HepG2 (cell line): ENCODE data around the gene SCN7A. TPM values are rescaled to one million over a fixed set of nuclear protein-coding genes. Genes with fewer than 3 reads are reported as not detected.

Source experiments
- ATAC-seq: fragments of 200-7000 bp; cut with Tn5 transposase; 3 replicates; pipeline ENCODE4 v1.9.1; 2020; ENCODE audit warnings: mild to moderate bottlenecking, moderate library complexity
- BruUV-seq: library from RNA; stranded (reverse); fragments of 400-500 nt; replicated peaks from 2 replicates; lab custom pipeline; 2021; lab: Mats Ljungman, UMichigan
- CTCF ChIA-PET: fragments of 300-600 bp; formaldehyde crosslinking; extraction: SDS; loops from one replicate; lab custom pipeline; 2021; ENCODE audit warnings: low total read pairs, inconsistent platforms, low intra/inter-chr PET ratio; lab: Yijun Ruan, JAX
- POLR2A ChIA-PET: fragments of 350-600 bp; sonication (Branson Sonifier 250); formaldehyde crosslinking; loops from one replicate; lab custom pipeline; 2020; ENCODE audit warnings: antibody characterized with exemption, inconsistent platforms; lab: Yijun Ruan, JAX
- DNase-seq: peaks from one replicate; pipeline ENCODE4 v3.0.0-alpha.2; 2015; ENCODE audit warnings: low spot score
- FAIRE-seq: peaks from 3 replicates; lab custom pipeline; 2011; peaks lifted over from hg19 to GRCh38; lab: Jason Lieb, UNC
- H2AFZ ChIP-seq: one replicate; pipeline ENCODE4 v1.6.1; 2011; ENCODE audit warnings: low read length, inconsistent platforms
- H3K27ac ChIP-seq: fragments of 300-600 bp; 3 replicates; pipeline ENCODE4 v1.8.0; 2011; ENCODE audit warnings: mixed run types, mild to moderate bottlenecking, mixed read lengths, low read length, inconsistent platforms; ENCODE audit not compliant: insufficient read depth; ENCODE audit errors: extremely low read length
- H3K27me3 ChIP-seq, 2 experiments: fragments of 200-600 bp in 1 of 2; 2 replicates in 1 of 2; 3 replicates in 1 of 2; pipeline versions ENCODE4 v1.6.0 to v1.8.0; 2011; ENCODE audit warnings: low read length in 2 of 2, mild to moderate bottlenecking in 2 of 2, moderate library complexity in 2 of 2, inconsistent platforms in 1 of 2; ENCODE audit not compliant: insufficient read depth in 2 of 2, control insufficient read depth in 1 of 2
- H3K36me3 ChIP-seq, 2 experiments: fragments of 200-600 bp in 1 of 2; replicated peaks in 1 of 2; 2 replicates in 1 of 2; 3 replicates in 1 of 2; pipeline versions ENCODE4 v1.5.1 to v1.8.0; 2011; ENCODE audit warnings: low read length in 2 of 2, inconsistent platforms in 1 of 2; ENCODE audit not compliant: insufficient read depth in 2 of 2, control insufficient read depth in 1 of 2
- H3K4me1 ChIP-seq: 2 replicates; pipeline ENCODE4 v1.5.1; 2012; ENCODE audit warnings: low read length, inconsistent platforms; ENCODE audit not compliant: insufficient read depth
- H3K4me2 ChIP-seq: 2 replicates; pipeline ENCODE4 v1.6.0; 2011; ENCODE audit warnings: low read depth, low read length, inconsistent platforms
- H3K4me3 ChIP-seq, 3 experiments: fragments of 200-600 bp in 1 of 3; sonication (generic), shearing (Covaris generic) in 1 of 3; replicated peaks in 1 of 3; 2 replicates each; pipeline ENCODE4 v1.5.1; 2011 to 2016; ENCODE audit warnings: low read length in 3 of 3, inconsistent platforms in 2 of 3, low read depth in 2 of 3, mild to moderate bottlenecking in 2 of 3, control low read depth in 1 of 3, mixed read lengths in 1 of 3; ENCODE audit not compliant: insufficient read depth in 1 of 3
- H3K79me2 ChIP-seq: one replicate; pipeline ENCODE4 v1.6.1; 2011; ENCODE audit warnings: low read length, inconsistent platforms; ENCODE audit not compliant: insufficient read depth
- H3K9ac ChIP-seq: 2 replicates; pipeline ENCODE4 v1.6.0; 2011; ENCODE audit warnings: mild to moderate bottlenecking, low read depth, low read length, inconsistent platforms; ENCODE audit not compliant: insufficient read depth
- H3K9me3 ChIP-seq: 2 replicates; pipeline ENCODE4 v1.5.1; 2012; ENCODE audit warnings: mild to moderate bottlenecking, low read length
- H4K20me1 ChIP-seq: 2 replicates; pipeline ENCODE4 v1.6.0; 2011; ENCODE audit warnings: inconsistent platforms, mild to moderate bottlenecking, low read length, moderate library complexity; ENCODE audit not compliant: insufficient read depth
- ATF5 ChIP-seq: sonication (generic); formaldehyde crosslinking; IDR thresholded peaks from 2 replicates; pipeline ENCODE4 v1.4.0; 2020; ENCODE audit warnings: mild to moderate bottlenecking, low read depth, missing genetic modification reagents
- FOXJ3 ChIP-seq: sonication (generic); formaldehyde crosslinking; IDR thresholded peaks from 2 replicates; pipeline ENCODE4 v1.4.0; 2020; ENCODE audit warnings: missing genetic modification reagents, mild to moderate bottlenecking, borderline replicate concordance
- HMGXB3 ChIP-seq: sonication (generic); formaldehyde crosslinking; IDR thresholded peaks from 2 replicates; pipeline ENCODE4 v1.4.0; 2020; ENCODE audit warnings: missing genetic modification reagents, borderline replicate concordance
- KLF15 ChIP-seq: sonication (generic); formaldehyde crosslinking; IDR thresholded peaks from 2 replicates; pipeline ENCODE4 v1.8.1; 2023; ENCODE audit warnings: borderline replicate concordance, mild to moderate bottlenecking, inconsistent platforms, missing genetic modification reagents, mixed read lengths
- MED8 ChIP-seq: sonication (generic); formaldehyde crosslinking; IDR thresholded peaks from 2 replicates; pipeline ENCODE4 v1.8.1; 2023; ENCODE audit warnings: mild to moderate bottlenecking, missing genetic modification reagents; ENCODE audit not compliant: insufficient replicate concordance
- THYN1 ChIP-seq: sonication (generic); formaldehyde crosslinking; IDR thresholded peaks from 2 replicates; pipeline ENCODE4 v1.8.1; 2023; ENCODE audit warnings: low read depth, mild to moderate bottlenecking, moderate library complexity, missing genetic modification reagents, borderline replicate concordance
- ZFP37 ChIP-seq: sonication (generic); formaldehyde crosslinking; IDR thresholded peaks from 2 replicates; pipeline ENCODE4 v1.4.0; 2020; ENCODE audit warnings: missing genetic modification reagents, borderline replicate concordance
- ZFP41 ChIP-seq: sonication (generic); formaldehyde crosslinking; IDR thresholded peaks from 2 replicates; pipeline ENCODE4 v1.4.0; 2020; ENCODE audit warnings: mild to moderate bottlenecking, missing genetic modification reagents, borderline replicate concordance
- ZFP82 ChIP-seq: sonication (generic); formaldehyde crosslinking; IDR thresholded peaks from 2 replicates; pipeline ENCODE4 v1.5.1; 2020; ENCODE audit warnings: mild to moderate bottlenecking, missing genetic modification reagents, borderline replicate concordance
- ZIK1 ChIP-seq: sonication (generic); formaldehyde crosslinking; IDR thresholded peaks from 2 replicates; pipeline ENCODE4 v1.5.0; 2020; ENCODE audit warnings: mild to moderate bottlenecking, low read depth, missing genetic modification reagents, borderline replicate concordance
- ZNF367 ChIP-seq: sonication (generic); formaldehyde crosslinking; IDR thresholded peaks from 2 replicates; pipeline ENCODE4 v1.4.0; 2020; ENCODE audit warnings: missing genetic modification reagents, borderline replicate concordance
- ZNF446 ChIP-seq: sonication (generic); formaldehyde crosslinking; IDR thresholded peaks from 2 replicates; pipeline ENCODE4 v1.5.0; 2020; ENCODE audit warnings: mild to moderate bottlenecking, missing genetic modification reagents
- ZNF569 ChIP-seq: sonication (generic); formaldehyde crosslinking; IDR thresholded peaks from 2 replicates; pipeline ENCODE4 v1.5.0; 2020; ENCODE audit warnings: mild to moderate bottlenecking, missing genetic modification reagents, moderate library complexity, borderline replicate concordance
- ZNF772 ChIP-seq: sonication (generic); formaldehyde crosslinking; IDR thresholded peaks from 2 replicates; pipeline ENCODE4 v1.5.0; 2020; ENCODE audit warnings: mild to moderate bottlenecking, missing genetic modification reagents
- ZNF781 ChIP-seq: sonication (generic); formaldehyde crosslinking; IDR thresholded peaks from 2 replicates; pipeline ENCODE4 v1.5.1; 2020; ENCODE audit warnings: borderline replicate concordance, mild to moderate bottlenecking, missing genetic modification reagents; ENCODE audit errors: not compliant biosample characterization
- WGBS: methylation state at CpG from one replicate; pipeline ENCODE4 v1.1.6; 2017; ENCODE audit warnings: low lambda C conversion rate; 5-methylcytosine and 5-hydroxymethylcytosine counted together
- in situ Hi-C: cut with HindIII; loops from 2 replicates; pipeline ENCODE4 v1.10.0; 2017; ENCODE audit warnings: low pct_unique_long_range_greater_than_20kb; ENCODE audit not compliant: extremely low pct_ligation_motif_present
- intact Hi-C: fragments of 100-400 bp; cut with micrococcal nuclease; formaldehyde crosslinking; loops from one replicate; pipeline ENCODE4 v1.10.0; 2022; ENCODE audit not compliant: unreplicated experiment
- polyA plus RNA-seq, 8 experiments: library from polyadenylated mRNA; depleted of rRNA in 3 of 8; stranded (reverse) in 7 of 8; unstranded in 1 of 8; fragments of >200 nt; fragmentation: Illumina TruSeq in 4 of 8; extraction: Trizol in 4 of 8; gene quantifications; 2 replicates each; pipeline versions ENCODE4 v1.2.1 to v1.2.3, GENCODE V29; 2011 to 2016; ENCODE audit warnings: low read depth in 4 of 8, missing spikeins in 1 of 8, mixed read lengths in 1 of 8; ENCODE audit not compliant: insufficient read depth in 1 of 8
- total RNA-seq, 5 experiments: library from RNA; depleted of rRNA; stranded (reverse); fragments of >200 nt; fragmentation: Illumina TruSeq; extraction: Trizol; gene quantifications; 2 replicates each; pipeline ENCODE4 v1.2.3, GENCODE V29; 2016; ENCODE audit warnings: low read depth in 1 of 5

Gene SCN7A
- total and polyA plus RNA-seq, 2 of the 13 experiments (the other 11 are each of a cell fraction or from before 2014, with no cell fraction given): 0.01 TPM; not detected in 1

GRCh38 chr2:166375736-166376487, 118.1 kb downstream of the SCN7A start, which contains the start of gene SCN9A (continued):
- TF ChIP-seq HMGXB3: no peak; the same call in 1 of the 2 replicates
- TF ChIP-seq ATF5 (CRISPR knock-in tag): no peak
- TF ChIP-seq ZFP41: no peak
- TF ChIP-seq MED8 (CRISPR knock-in tag): no peak

- WGBS: 3% methylated on average over 17 of the region's 17 CpGs
- H3K36me3 ChIP-seq: no peaks in the 10 kb centered on the region
- FAIRE-seq: no peak
- H3K4me3 ChIP-seq: peak overlapping the region; percentile 75 to 85 (median 82)
- peaks cover 44% of the 10 kb centered on the region for H3K79me2 ChIP-seq
- H2AFZ ChIP-seq: peak overlapping the region; percentile 36
- H3K9me3 ChIP-seq: no peaks in the 10 kb centered on the region
- H3K27me3 ChIP-seq: no peaks in the 10 kb centered on the region; a peak in 1 of 5 replicates
- CTCF ChIA-PET: interaction anchor here (1.5 kb wide), 1 partner anchor 9 kb away, joined by 6 read pairs; no protein-coding TSS in a partner anchor
- TSS peak; percentile 72 for BruUV-seq
- 0 out of 2 replicates have a peak, but pooled peaks cover 3% of the 10 kb centered on the region for H4K20me1 ChIP-seq
- intact Hi-C loops: loop anchor here (5.0 kb wide), 1 partner anchor 42 kb away; no protein-coding TSS in a partner anchor
- in situ Hi-C loops: no loop called here
- H3K4me1 ChIP-seq: peaks cover 52% of the 10 kb centered on the region
- peak overlapping the region; percentile 79 for H3K4me2 ChIP-seq
- POLR2A ChIA-PET: interaction anchor here (0.5 to 2.3 kb wide), 11 partner anchors 10 to 421 kb away, joined by 3 to 16 read pairs (median 4); partner anchors contain the start of gene TTC21B
- H3K9ac ChIP-seq: peak overlapping the region; percentile 65
- H3K27ac ChIP-seq: peak overlapping the region; percentile 68
- DNase-seq: peak; percentile 43
- ATAC-seq: peak; percentile 43
- TF ChIP-seq ZFP37 (0 out of 2 replicates have a peak, but pooled peaks have one; percentile 34), FOXJ3 (no peak), ZNF772 (CRISPR knock-in tag) (0 out of 2 replicates have a peak, but pooled peaks have one; percentile 25), ZNF781 (CRISPR knock-in tag) (peak; percentile 22), ZFP82 (CRISPR knock-in tag) (peak; percentile 81; the same call in 1 of the 2 replicates), ZNF446 (CRISPR knock-in tag) (peak; percentile 40; the same call in 1 of the 2 replicates), THYN1 (CRISPR knock-in tag) (no peak), ZNF367 (CRISPR knock-in tag) (no peak), ZIK1 (peak; percentile 16; the same call in 1 of the 2 replicates), KLF15 (CRISPR knock-in tag) (no peak), ZNF569 (CRISPR knock-in tag) (peak; percentile 90; the same call in 1 of the 2 replicates)
Observed at GRCh38 chr2:166375195-166375735, 118.8 kb downstream of the SCN7A start.
